K562 (cell line): ENCODE measurements around the gene CLEC17A. TPM values are rescaled to one million over a fixed set of nuclear protein-coding genes. Genes with fewer than 3 reads are reported as not detected.

Experiments used
- ARHGAP35 ChIP-seq: fragments of 450-650 bp; IDR thresholded peaks from 2 replicates; pipeline ENCODE4 v1.6.1; 2018; ENCODE audit not compliant: partially characterized antibody
- BCL6 ChIP-seq: fragments of 250-450 bp; sonication (Bioruptor Pico); IDR thresholded peaks from 2 replicates; pipeline ENCODE4 v1.4.0; 2020
- CBFA2T3 ChIP-seq: fragments of 450-650 bp; IDR thresholded peaks from 2 replicates; pipeline ENCODE4 v1.6.1; 2017
- CEBPB ChIP-seq: fragments of 450-650 bp; IDR thresholded peaks from 2 replicates; pipeline ENCODE4 v1.6.1; 2016; ENCODE audit warnings: missing genetic modification characterization, missing compliant biosample characterization
- CREBBP ChIP-seq: IDR thresholded peaks from one replicate; pipeline ENCODE4 v1.6.1; 2012; ENCODE audit warnings: low read depth, mild to moderate bottlenecking, control low read depth, inconsistent platforms, low read length
- HOXB6 ChIP-seq: fragments of 250-450 bp; sonication (Bioruptor Pico); IDR thresholded peaks from 2 replicates; pipeline ENCODE4 v1.5.1; 2022; ENCODE audit warnings: mild to moderate bottlenecking, borderline replicate concordance
- KLF13 ChIP-seq: fragments of 450-650 bp; IDR thresholded peaks from 2 replicates; pipeline ENCODE4 v1.6.1; 2016; ENCODE audit warnings: missing genetic modification characterization, low read depth, mild to moderate bottlenecking, missing compliant biosample characterization, moderate library complexity, borderline replicate concordance
- MTA2 ChIP-seq: fragments of 450-650 bp; IDR thresholded peaks from 2 replicates; pipeline ENCODE4 v1.6.1; 2016; ENCODE audit warnings: low read depth
- NFATC3 ChIP-seq: fragments of 450-650 bp; IDR thresholded peaks from 2 replicates; pipeline ENCODE4 v1.6.1; 2017; ENCODE audit warnings: mild to moderate bottlenecking
- POLR2G ChIP-seq: fragments of 200-400 bp; formaldehyde crosslinking; IDR thresholded peaks from 2 replicates; pipeline ENCODE4 v1.6.1; 2017; ENCODE audit warnings: low read depth, mild to moderate bottlenecking, antibody characterized with exemption, low read length, moderate library complexity
- REST ChIP-seq, 2 experiments: fragments of 450-650 bp; formaldehyde crosslinking in 1 of 2; IDR thresholded peaks; 2 replicates each; pipeline versions ENCODE4 v1.4.0 to v1.6.1; 2014 to 2020; ENCODE audit warnings: mild to moderate bottlenecking in 2 of 2, borderline replicate concordance in 1 of 2, low read depth in 1 of 2
- TGIF2 ChIP-seq: sonication (generic); formaldehyde crosslinking; IDR thresholded peaks from 2 replicates; pipeline ENCODE4 v1.8.1; 2022; ENCODE audit warnings: mild to moderate bottlenecking, missing genetic modification reagents, moderate library complexity
- TRIM28 ChIP-seq: fragments of 450-650 bp; IDR thresholded peaks from 2 replicates; pipeline ENCODE4 v1.6.1; 2017
- ZBTB8A ChIP-seq: fragments of 450-650 bp; IDR thresholded peaks from 2 replicates; pipeline ENCODE4 v1.6.1; 2018; ENCODE audit warnings: mild to moderate bottlenecking, moderate library complexity; ENCODE audit not compliant: partially characterized antibody
- ZNF655 ChIP-seq: fragments of 250-450 bp; sonication (Bioruptor Pico); IDR thresholded peaks from 2 replicates; pipeline ENCODE4 v1.5.0; 2021
- ZNF740 ChIP-seq, 3 experiments: fragments of 200-800 bp in 1 of 3; sonication (Bioruptor generic) in 1 of 3; sonication (generic) in 1 of 3; formaldehyde crosslinking in 1 of 3; IDR thresholded peaks; 2 replicates each; pipeline versions ENCODE4 v1.6.1 to v1.8.0; 2016 to 2022; ENCODE audit warnings: mild to moderate bottlenecking in 2 of 3, missing compliant biosample characterization in 2 of 3, missing genetic modification characterization in 2 of 3, missing genetic modification reagents in 1 of 3
- polyA plus RNA-seq, 8 experiments: library from polyadenylated mRNA; depleted of rRNA in 4 of 8; stranded (reverse) in 5 of 8; unstranded in 3 of 8; fragments of >200 nt; fragmentation: Nextera tagmentation in 2 of 8; fragmentation: Illumina TruSeq in 1 of 8; extraction: Ambion mirVana in 2 of 8; extraction: Trizol in 1 of 8; gene quantifications; 2 replicates each; pipeline versions ENCODE4 v1.2.1 to v1.2.3, GENCODE V29; 2011 to 2014; ENCODE audit warnings: inconsistent platforms in 1 of 8, missing spikeins in 1 of 8
- total RNA-seq, 7 experiments: library from RNA; depleted of rRNA in 6 of 7; stranded (reverse); fragments of >200 nt in 6 of 7; fragmentation: Illumina TruSeq in 2 of 7; extraction: Trizol in 2 of 7; gene quantifications; 2 replicates each; pipeline versions ENCODE4 v1.2.1 to v1.2.3, GENCODE V29; 2011 to 2021; ENCODE audit warnings: low replicate concordance in 1 of 7

The CLEC17A gene
- total and polyA plus RNA-seq, 9 of the 15 experiments (the other 6 are each of a cell fraction or from before 2014, with no cell fraction given) = 0.03 TPM; not detected in 8

DNA sequence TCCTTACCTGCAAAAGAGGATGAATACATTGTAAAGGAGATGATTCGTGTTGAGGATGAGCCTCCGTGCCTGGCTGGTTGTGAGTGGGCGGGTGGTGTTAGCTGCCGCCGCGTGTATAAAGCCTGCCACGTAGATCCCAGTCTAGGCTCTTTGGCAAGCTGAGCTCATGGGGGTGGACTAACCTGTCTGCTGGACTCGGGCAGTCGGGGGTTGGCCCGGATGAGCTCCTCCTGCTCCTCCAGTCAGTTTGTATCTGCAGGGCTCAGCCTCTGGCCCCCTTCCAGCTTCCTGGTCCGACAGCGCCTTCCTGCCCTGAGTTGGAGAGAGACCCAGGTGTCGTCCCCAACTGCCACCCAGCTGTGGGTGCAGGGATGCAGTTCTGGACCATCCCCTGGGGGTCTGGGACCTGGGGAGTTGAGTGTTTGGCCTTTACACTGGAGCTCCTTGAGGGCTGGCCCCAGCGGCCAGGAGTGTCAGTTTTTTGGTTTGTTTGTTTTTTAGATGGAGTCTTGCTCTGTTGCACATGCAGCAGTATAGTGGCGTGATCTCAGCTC, 32.6 kb upstream of the CLEC17A start (continued):
- peak; percentile 41; the same call in 1 of the 2 replicates for TF ChIP-seq POLR2G
- TF ChIP-seq ZNF740 (CRISPR knock-in tag; IDR thresholded peaks at IDR 0.05) = no peak
- no peak for TF ChIP-seq ZNF740 (tag; IDR thresholded peaks at IDR 0.05)
- no peak for TF ChIP-seq ZBTB8A
- TF ChIP-seq NFATC3 = no peak
- 0 out of 2 replicates have a peak, but pooled peaks have one; percentile 14 for TF ChIP-seq KLF13
- TF ChIP-seq HOXB6 (CRISPR knock-in tag) = no peak
- TF ChIP-seq REST (IDR thresholded peaks at IDR 0.05; ENCODE audit: borderline replicate concordance) = peak; percentile 23; the same call in 1 of the 2 replicates
- no peak for TF ChIP-seq REST (CRISPR knock-in tag; IDR thresholded peaks at IDR 0.05; ENCODE audit: low read depth)
- no peak for TF ChIP-seq MTA2
- no peak for TF ChIP-seq TGIF2 (CRISPR knock-in tag)
- TF ChIP-seq BCL6 (CRISPR knock-in tag) = no peak
- TF ChIP-seq CEBPB (tag) = no peak
- no peak for TF ChIP-seq ARHGAP35
- peak; percentile 56 for TF ChIP-seq CBFA2T3
- TF ChIP-seq TRIM28 = no peak
- TF ChIP-seq ZNF655 (CRISPR knock-in tag) = no peak
- no peak for TF ChIP-seq CREBBP
